Hematopoietic multipotent progenitor cell treated with erythropoietin and hydrocortisone succinate and interleukin-3 and kit ligand, for 15 days (in vitro differentiated cells): ENCODE data around the gene PHF13.

Source experiments
- DNase-seq: peaks from one replicate; pipeline ENCODE4 v3.0.0-alpha.2; 2015; ENCODE audit warnings: low spot score

Gene PHF13

DNA sequence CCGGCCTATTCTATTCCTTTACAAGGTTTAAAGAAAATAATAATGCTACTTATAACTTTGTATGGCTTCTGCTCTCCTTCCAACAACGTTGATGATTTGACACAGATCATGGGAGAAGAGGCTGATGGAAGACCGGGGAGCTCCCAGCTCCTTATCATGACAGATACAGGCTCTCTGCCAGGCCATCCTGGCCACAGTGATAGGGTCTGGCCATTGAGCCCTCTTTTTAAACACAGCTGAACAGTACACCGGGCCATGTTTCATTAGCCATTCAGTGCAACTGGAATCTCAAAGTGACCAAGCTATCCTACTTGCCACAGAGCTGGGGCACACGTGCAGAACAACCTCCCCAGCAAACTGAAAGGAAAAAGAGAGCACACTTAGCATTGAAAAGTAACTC lies 53.2 kb downstream of the PHF13 start:
- peak; percentile 76 for DNase-seq

DNA sequence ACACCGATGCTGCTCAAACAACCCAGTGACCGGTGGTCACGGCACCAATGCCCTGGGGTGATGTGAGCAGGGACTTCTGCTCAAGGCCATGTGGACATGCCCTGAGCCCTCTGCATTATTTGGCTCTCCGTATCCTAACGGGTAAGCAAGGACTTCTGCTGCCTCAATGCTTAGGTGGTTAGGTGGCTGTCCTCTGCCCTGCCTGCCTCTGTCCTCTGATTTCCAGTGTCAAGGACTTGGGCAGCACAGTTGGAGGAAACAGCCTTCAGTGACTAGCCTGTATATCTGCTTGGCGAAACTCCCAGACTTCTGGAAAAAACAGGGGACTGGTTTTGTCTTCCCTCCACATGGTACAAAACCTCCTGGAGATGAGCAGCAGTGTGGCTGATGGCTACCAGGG lies 53.6 kb downstream of the PHF13 start:
- peak; percentile 14 for DNase-seq

DNA sequence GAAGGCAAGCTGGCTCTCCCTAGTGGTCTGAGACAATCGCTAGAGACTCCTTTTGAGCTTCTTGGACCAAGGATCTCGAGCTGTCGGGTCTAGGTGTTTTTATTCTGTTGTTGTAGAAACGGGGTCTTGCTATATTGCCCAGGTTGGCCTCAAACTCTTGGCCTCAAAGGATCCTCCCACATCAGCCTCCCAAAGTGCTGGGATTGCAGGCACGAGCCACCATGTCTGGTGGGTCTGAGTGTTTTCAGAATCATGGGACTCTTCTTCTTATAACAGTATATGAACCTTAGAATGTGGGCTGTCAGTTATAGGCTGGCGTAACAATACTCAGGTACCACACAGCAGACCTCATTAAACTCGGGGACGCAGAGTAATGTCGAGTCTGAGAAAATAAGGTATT lies 55.0 kb downstream of the PHF13 start:
- DNase-seq, result no peak

DNA sequence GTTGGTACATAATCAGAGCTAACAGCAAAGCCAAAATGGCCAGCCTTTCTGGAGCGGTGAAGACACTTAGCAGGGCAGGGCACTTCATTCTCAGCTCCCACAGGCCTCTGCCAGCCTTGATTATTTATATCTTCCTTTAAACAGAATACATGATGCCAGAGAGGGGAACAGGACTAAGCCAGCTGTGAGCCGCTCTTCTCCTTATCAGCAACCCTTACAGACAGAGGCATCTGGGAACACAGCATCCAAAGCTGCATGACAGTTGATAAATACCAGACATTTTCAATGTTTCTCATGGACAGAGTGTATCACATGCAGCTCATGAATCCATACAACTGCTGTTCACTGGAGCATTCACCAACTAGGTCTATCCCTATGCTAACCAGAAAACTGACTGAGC lies 59.0 kb downstream of the PHF13 start:
- DNase-seq, result peak; percentile 92
